NCI-H2227 treated with DMSO at 0.1 percent for 48 hours (cell line): Measurements from ENCODE around the gene RBM23.
"Not testable (repeated sequence)": the region's sequence is repeated elsewhere in the genome, so short reads cannot be mapped to it uniquely, and the experiment has no call there.

Experiments
- DNase-seq: peaks from one replicate; lab custom pipeline; 2025; lab: John Stamatoyannopoulos, UW

The RBM23 gene

GRCh38 chr14:22864979-22865378 lies 54.0 kb downstream of the RBM23 start:
- DNase-seq = no peak

- no peak for DNase-seq
Observed at GRCh38 chr14:22861651-22862050, 57.3 kb downstream of the RBM23 start.

GRCh38 chr14:22860377-22860776 lies 58.6 kb downstream of the RBM23 start:
- DNase-seq = not testable (repeated sequence)

GRCh38 chr14:22856428-22856827 lies 62.5 kb downstream of the RBM23 start:
- no peak for DNase-seq

GRCh38 chr14:22854963-22855724 lies 63.8 kb downstream of the RBM23 start:
- no peak for DNase-seq

GRCh38 chr14:22854296-22854695 lies 64.7 kb downstream of the RBM23 start:
- not testable (repeated sequence) for DNase-seq

- DNase-seq = peak; percentile 50
Observed at GRCh38 chr14:22852940-22853767, 65.8 kb downstream of the RBM23 start.

- DNase-seq = no peak
Observed at GRCh38 chr14:22852599-22852939, 66.4 kb downstream of the RBM23 start.

GRCh38 chr14:22852178-22852577 lies 66.8 kb downstream of the RBM23 start:
- not testable (repeated sequence) for DNase-seq

- no peak for DNase-seq
Observed at GRCh38 chr14:22850944-22851764, 67.8 kb downstream of the RBM23 start.

GRCh38 chr14:22849212-22849819 lies 69.6 kb downstream of the RBM23 start:
- no peak for DNase-seq

- DNase-seq = no peak
Observed at GRCh38 chr14:22848351-22849164, 70.4 kb downstream of the RBM23 start.

GRCh38 chr14:22847661-22848341 lies 71.1 kb downstream of the RBM23 start:
- DNase-seq = no peak

GRCh38 chr14:22846811-22847307 lies 72.1 kb downstream of the RBM23 start:
- DNase-seq = no peak

GRCh38 chr14:22845821-22846625 lies 72.9 kb downstream of the RBM23 start:
- no peak for DNase-seq

- DNase-seq = no peak
Observed at GRCh38 chr14:22845103-22845394, 73.9 kb downstream of the RBM23 start.

GRCh38 chr14:22844221-22845102 lies 74.5 kb downstream of the RBM23 start:
- DNase-seq = no peak
